HCT116 (cell line): ENCODE data around the gene GJA9. TPM values are rescaled to one million over a fixed set of nuclear protein-coding genes. Genes with fewer than 3 reads are reported as not detected.
A peak's percentile ranks its signal among the peaks of the same experiment; 100 is the strongest.
"Not testable (repeated sequence)": the region's sequence is repeated elsewhere in the genome, so short reads cannot be mapped to it uniquely, and the experiment has no call there.

Source experiments
- ATAC-seq: fragments of 200-7000 bp; cut with Tn5 transposase; 2 replicates; pipeline ENCODE4 v1.9.1; 2020; ENCODE audit warnings: mild to moderate bottlenecking, moderate library complexity
- BruUV-seq: library from RNA; stranded (reverse); fragments of 400-500 nt; replicated peaks from 2 replicates; lab custom pipeline; 2021; lab: Mats Ljungman, UMichigan
- CTCF ChIA-PET: fragments of 300-600 bp; sonication (Branson Sonifier 250); formaldehyde crosslinking; loops from one replicate; lab custom pipeline; 2021; ENCODE audit warnings: antibody characterized with exemption; lab: Charles Lee
- POLR2A ChIA-PET: fragments of 300-600, 350-600 bp; sonication (Branson Sonifier 250); formaldehyde crosslinking; loops from one replicate; lab custom pipeline; 2021; ENCODE audit warnings: antibody characterized with exemption; lab: Charles Lee
- RAD21 ChIA-PET, 2 experiments: fragments of 300-600 bp; sonication (Branson Sonifier 250); formaldehyde crosslinking; loops; one replicate each; lab custom pipeline; 2023; ENCODE audit warnings: low total read pairs in 2 of 2; ENCODE audit not compliant: uncharacterized antibody in 2 of 2, unreplicated experiment in 2 of 2, low non-redundant PET in 1 of 2; lab: Charles Lee
- DNase-seq: peaks from one replicate; pipeline ENCODE4 v3.0.0-alpha.2; 2010; ENCODE audit warnings: low read depth, low spot score
- H2AFZ ChIP-seq: fragments of 200-600 bp; shearing (Covaris generic), sonication (generic); 2 replicates; pipeline ENCODE4 v1.6.1; 2017; ENCODE audit warnings: low read depth, mixed run types, mixed read lengths, antibody characterized with exemption, low read length; ENCODE audit not compliant: poor library complexity, severe bottlenecking
- H3K27ac ChIP-seq: 2 replicates; pipeline ENCODE4 v1.5.1; 2012; ENCODE audit warnings: low read depth, low read length
- H3K27me3 ChIP-seq: fragments of 200-600 bp; sonication (generic); 2 replicates; pipeline ENCODE4 v1.6.1; 2016; ENCODE audit warnings: mixed run types, low read length, mixed read lengths; ENCODE audit not compliant: insufficient read depth
- H3K36me3 ChIP-seq, 2 experiments: fragments of 200-500 bp in 1 of 2; fragments of 200-600 bp in 1 of 2; sonication (Bioruptor generic) in 1 of 2; sonication (generic) in 1 of 2; 2 replicates each; pipeline versions ENCODE4 v1.5.1 to v1.6.1; 2014 to 2016; ENCODE audit warnings: low read length in 2 of 2, inconsistent platforms in 1 of 2, mixed read lengths in 1 of 2, mixed run types in 1 of 2; ENCODE audit not compliant: insufficient read depth in 2 of 2, control insufficient read depth in 1 of 2
- H3K4me1 ChIP-seq, 2 experiments: fragments of 200-600 bp in 1 of 2; sonication (generic) in 1 of 2; 2 replicates each; pipeline versions ENCODE4 v1.5.1 to v1.6.1; 2012 to 2017; ENCODE audit warnings: low read length in 2 of 2, inconsistent platforms in 1 of 2, mild to moderate bottlenecking in 1 of 2, mixed read lengths in 1 of 2, mixed run types in 1 of 2, moderate library complexity in 1 of 2; ENCODE audit not compliant: insufficient read depth in 2 of 2, control insufficient read depth in 1 of 2
- H3K4me2 ChIP-seq: fragments of 200-600 bp; sonication (generic); 2 replicates; pipeline ENCODE4 v1.6.1; 2017; ENCODE audit warnings: mixed run types, low read length, mixed read lengths
- H3K4me3 ChIP-seq, 2 experiments: fragments of 200-600 bp in 1 of 2; sonication (generic) in 1 of 2; replicated peaks in 1 of 2; 2 replicates each; pipeline ENCODE4 v1.5.1; 2011 to 2016; ENCODE audit warnings: low read length in 2 of 2, control low read depth in 1 of 2, low read depth in 1 of 2, mild to moderate bottlenecking in 1 of 2, mixed read lengths in 1 of 2, mixed run types in 1 of 2
- H3K79me2 ChIP-seq: fragments of 200-600 bp; sonication (generic); 2 replicates; pipeline ENCODE4 v1.6.1; 2017; ENCODE audit warnings: mild to moderate bottlenecking, mixed run types, low read length, moderate library complexity, mixed read lengths; ENCODE audit not compliant: insufficient read depth
- H3K9ac ChIP-seq: fragments of 200-600 bp; sonication (generic); 2 replicates; pipeline ENCODE4 v1.6.1; 2016; ENCODE audit warnings: low read length, mixed read lengths
- H3K9me2 ChIP-seq: fragments of 200-600 bp; sonication (generic), shearing (Covaris generic); 2 replicates; pipeline ENCODE4 v1.6.1; 2017; ENCODE audit warnings: mixed run types, mild to moderate bottlenecking, moderate library complexity; ENCODE audit not compliant: insufficient read depth
- H3K9me3 ChIP-seq, 2 experiments: fragments of 200-500 bp in 1 of 2; fragments of 200-600 bp in 1 of 2; sonication (Bioruptor generic) in 1 of 2; sonication (generic) in 1 of 2; 2 replicates each; pipeline ENCODE4 v1.6.1; 2014 to 2017; ENCODE audit warnings: low read length in 2 of 2, mixed read lengths in 2 of 2, inconsistent platforms in 1 of 2, low read depth in 1 of 2, mild to moderate bottlenecking in 1 of 2, mixed run types in 1 of 2, moderate library complexity in 1 of 2; ENCODE audit not compliant: control insufficient read depth in 1 of 2, insufficient read depth in 1 of 2
- H4K20me1 ChIP-seq: fragments of 200-600 bp; sonication (generic), shearing (Covaris generic); 2 replicates; pipeline ENCODE4 v1.6.1; 2017; ENCODE audit warnings: mixed run types, mild to moderate bottlenecking, moderate library complexity; ENCODE audit not compliant: insufficient read depth
- CTCF ChIP-seq, 3 experiments: fragments of 200-600 bp in 1 of 3; sonication (generic) in 1 of 3; IDR thresholded peaks in 2 of 3; conservative IDR thresholded peaks in 1 of 3; 2 replicates each; pipeline ENCODE4 v1.5.1; 2012 to 2017; ENCODE audit warnings: low read depth in 2 of 3, low read length in 2 of 3, antibody characterized with exemption in 1 of 3, borderline replicate concordance in 1 of 3, control low read depth in 1 of 3, mild to moderate bottlenecking in 1 of 3, mixed read lengths in 1 of 3, mixed run types in 1 of 3, moderate library complexity in 1 of 3; ENCODE audit not compliant: insufficient read depth in 1 of 3
- POLR2A ChIP-seq: IDR thresholded peaks from 2 replicates; pipeline ENCODE4 v1.7.0; 2011; ENCODE audit warnings: borderline replicate concordance; ENCODE audit not compliant: insufficient read depth, insufficient read length; ENCODE audit errors: extremely low read depth
- RAD21 ChIP-seq: IDR thresholded peaks from 2 replicates; pipeline ENCODE4 v1.6.1; 2012; ENCODE audit warnings: low read depth, mild to moderate bottlenecking
- intact Hi-C: fragments of 100-400 bp; cut with micrococcal nuclease; formaldehyde crosslinking; loops from 2 replicates; pipeline ENCODE4 v1.10.0; 2022
- total RNA-seq: library from RNA; stranded (reverse); gene quantifications from one replicate; pipeline ENCODE4 v1.2.1, GENCODE V29; 2021; ENCODE audit not compliant: unreplicated experiment

The GJA9 gene
- total RNA-seq, 1 experiment from 2014 or later: not detected

DNA sequence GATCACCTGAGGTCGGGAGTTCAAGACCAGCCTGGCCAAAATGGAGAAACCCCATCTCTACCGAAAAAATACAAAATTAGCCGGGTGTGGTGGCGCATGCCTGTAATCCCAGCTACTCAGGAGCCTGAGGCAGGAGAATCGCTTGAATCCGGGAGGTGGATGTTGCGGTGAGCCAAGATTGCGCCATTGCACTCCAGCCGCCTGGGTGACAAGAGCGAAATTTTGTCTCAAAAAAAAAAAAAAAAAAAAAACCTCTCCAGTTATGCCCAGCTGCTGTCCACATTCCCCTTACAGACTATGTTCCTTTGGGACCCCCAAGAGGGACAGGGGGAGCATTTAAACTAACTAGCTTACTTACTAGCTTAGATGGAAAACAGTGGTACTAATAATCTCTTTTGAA is 45.1 kb downstream of the GJA9 start:
- CTCF ChIA-PET: interaction anchor here (0.6 to 0.8 kb wide), 3 partner anchors 385 to 1276 kb away, joined by 3 to 8 read pairs (median 5); no protein-coding TSS in a partner anchor
- H3K9ac ChIP-seq, RAD21 ChIA-PET, H2AFZ ChIP-seq, H3K9me3 ChIP-seq, H3K79me2 ChIP-seq, H3K36me3 ChIP-seq, H4K20me1 ChIP-seq, BruUV-seq, H3K4me1 ChIP-seq, H3K27me3 ChIP-seq, H3K27ac ChIP-seq, H3K4me2 ChIP-seq, H3K4me3 ChIP-seq, H3K9me2 ChIP-seq, POLR2A ChIA-PET, DNase-seq, ATAC-seq: not testable (repeated sequence)
- intact Hi-C loops: loop anchor here (10.0 kb wide), 2 partner anchors 312 to 1142 kb away; partner anchors contain the start of gene CDCA8

DNA sequence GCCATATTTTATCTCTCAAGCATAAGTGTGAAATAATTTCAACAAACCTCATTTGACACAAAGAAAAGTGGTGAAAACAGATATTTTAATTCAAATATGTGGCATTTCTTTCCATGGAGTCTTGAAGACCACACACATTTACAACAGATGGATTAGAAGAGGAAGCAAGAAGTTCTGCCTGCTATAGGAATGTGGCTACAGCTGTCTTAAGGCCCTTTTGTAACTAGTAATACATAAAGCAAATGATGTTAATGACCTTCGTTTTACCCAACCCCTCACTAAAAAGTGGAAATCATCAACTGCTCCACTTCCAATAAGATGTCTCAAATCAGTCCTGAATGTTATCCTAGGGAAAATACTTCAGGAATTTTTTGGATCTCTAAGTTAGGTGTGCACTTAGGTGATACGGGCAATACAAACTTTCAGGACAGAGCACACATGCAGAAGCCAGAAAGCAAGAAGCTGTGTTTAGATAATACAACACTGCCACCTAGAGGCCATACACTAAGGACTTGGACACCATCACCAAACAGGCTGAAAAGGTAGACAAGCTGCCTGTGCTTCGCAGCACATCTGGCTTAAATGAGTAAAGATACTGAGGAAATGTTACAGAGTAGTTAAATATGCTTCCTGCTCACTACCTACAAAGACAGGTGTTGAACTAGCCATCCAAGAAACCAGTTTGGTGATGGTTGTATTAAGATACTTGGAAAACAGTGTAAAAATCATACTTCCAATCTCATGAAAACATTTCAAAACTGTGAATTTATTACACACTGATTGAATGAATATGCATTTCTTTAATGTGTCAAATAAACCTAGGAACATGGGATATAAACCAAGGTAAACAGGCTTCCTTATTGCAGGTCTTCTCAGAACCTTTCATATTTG is 46.2 kb downstream of the GJA9 start:
- no peak overlapping the region for H2AFZ ChIP-seq
- no peaks in the 10 kb centered on the region for H3K4me1 ChIP-seq
- H3K9ac ChIP-seq: no peak overlapping the region
- no TSS peak for BruUV-seq
- no peak overlapping the region for H3K4me3 ChIP-seq
- no peaks in the 10 kb centered on the region for H4K20me1 ChIP-seq
- POLR2A ChIA-PET: no interaction called here
- H3K4me2 ChIP-seq: no peak overlapping the region
- H3K9me2 ChIP-seq: no peaks in the 10 kb centered on the region
- no peaks in the 10 kb centered on the region for H3K9me3 ChIP-seq
- intact Hi-C loops: loop anchor here (1.0 to 10.0 kb wide), 4 partner anchors 310 to 1140 kb away; partner anchors contain the start of genes CDCA8 and SF3A3
- TF ChIP-seq RAD21 (peak; percentile 92), POLR2A (no peak), CTCF (IDR thresholded peaks at IDR 0.05 in 2 of 3, conservative IDR thresholded peaks at IDR 0.05 in 1 of 3; ENCODE audit: borderline replicate concordance in 1 of 3, insufficient read depth in 1 of 3, low read depth in 2 of 3, low read length in 2 of 3) (peak; percentile 68 to 86 (median 70))
- TF ChIP-seq, all 23 proteins: peak for 2
- CTCF ChIA-PET: interaction anchor here (0.6 to 1.4 kb wide), 8 partner anchors 11 to 811 kb away, joined by 3 to 7 read pairs (median 3); no protein-coding TSS in a partner anchor
- RAD21 ChIA-PET: interaction anchor here in 1 of 2 experiments (0.6 kb wide), 1 partner anchor 14 kb away, joined by 4 read pairs; no protein-coding TSS in a partner anchor
- Histone ChIP-seq H3K36me3 (peaks cover 0 to 4% of the 10 kb centered on the region in 2 experiments; a peak in 1 of 4 replicates), H3K79me2 (no peaks in the 10 kb centered on the region), H3K27me3 (no peaks in the 10 kb centered on the region), H3K27ac (no peak overlapping the region)
- ATAC-seq (peak; percentile 97), DNase-seq (peak; percentile 81)
